GM21447 (cell line): ENCODE results near the gene JAGN1.
"Not testable (repeated sequence)": the region's sequence is repeated elsewhere in the genome, so short reads cannot be mapped to it uniquely, and the experiment has no call there.

ENCODE experiments used
- ATAC-seq: cut with Tn5 transposase; IDR thresholded peaks from one replicate; pipeline ENCODE4 v1.9.1; 2021; ENCODE audit not compliant: unreplicated experiment

Gene JAGN1

GRCh38 chr3:9890249-9891071 lies at the start of gene JAGN1:
Gene JAGN1, plus strand, starts transcription at chr3:9890610. Its CDS starts 113 bp downstream, at chr3:9890723.
- ATAC-seq: peak; percentile 82

- no peak for ATAC-seq
Observed at GRCh38 chr3:9841015-9841414, 49.4 kb upstream of the JAGN1 start.

- ATAC-seq: peak; percentile 98
Observed at GRCh38 chr3:9843715-9844438, 46.5 kb upstream of the JAGN1 start, which contains the start of gene RPUSD3. Gene RPUSD3, minus strand, starts transcription at chr3:9844008. Its CDS starts 18 bp downstream, at chr3:9843990.

- ATAC-seq: no peak
Observed at GRCh38 chr3:9846231-9846630, 44.2 kb upstream of the JAGN1 start.

- no peak for ATAC-seq
Observed at GRCh38 chr3:9846931-9847488, 43.4 kb upstream of the JAGN1 start.

- ATAC-seq: not testable (repeated sequence)
Observed at GRCh38 chr3:9847870-9848269, 42.5 kb upstream of the JAGN1 start.

GRCh38 chr3:9848860-9849259 lies 41.5 kb upstream of the JAGN1 start:
- not testable (repeated sequence) for ATAC-seq

GRCh38 chr3:9851383-9851782 lies 39.0 kb upstream of the JAGN1 start:
- ATAC-seq: not testable (repeated sequence)

GRCh38 chr3:9851926-9852325 lies 38.5 kb upstream of the JAGN1 start:
- ATAC-seq: not testable (repeated sequence)

GRCh38 chr3:9852528-9852927 lies 37.9 kb upstream of the JAGN1 start:
- no peak for ATAC-seq

- not testable (repeated sequence) for ATAC-seq
Observed at GRCh38 chr3:9854291-9854940, 36.0 kb upstream of the JAGN1 start.

GRCh38 chr3:9855594-9855993 lies 34.8 kb upstream of the JAGN1 start:
- ATAC-seq: no peak

GRCh38 chr3:9859530-9860025 lies 30.8 kb upstream of the JAGN1 start:
- ATAC-seq: no peak

GRCh38 chr3:9861201-9861600 lies 29.2 kb upstream of the JAGN1 start:
- ATAC-seq: no peak

GRCh38 chr3:9861626-9862130 lies 28.7 kb upstream of the JAGN1 start:
- ATAC-seq: no peak

- no peak for ATAC-seq
Observed at GRCh38 chr3:9862391-9863057, 27.9 kb upstream of the JAGN1 start.

- ATAC-seq: no peak
Observed at GRCh38 chr3:9863058-9863772, 27.2 kb upstream of the JAGN1 start.

- no peak for ATAC-seq
Observed at GRCh38 chr3:9864200-9864927, 26.0 kb upstream of the JAGN1 start.

- not testable (repeated sequence) for ATAC-seq
Observed at GRCh38 chr3:9865125-9865637, 25.2 kb upstream of the JAGN1 start.
